PC-9 (cell line): ENCODE data around the gene SMPD3. TPM values are rescaled to one million over a fixed set of nuclear protein-coding genes. Genes with fewer than 3 reads are reported as not detected.

Experiments used
- BruUV-seq: library from RNA; stranded (reverse); fragments of 400-500 nt; replicated peaks from 2 replicates; lab custom pipeline; 2021; lab: Mats Ljungman, UMichigan
- CTCF ChIA-PET: fragments of 300-600 bp; sonication (Branson Sonifier 250); formaldehyde crosslinking; loops from one replicate; lab custom pipeline; 2022; ENCODE audit warnings: antibody characterized with exemption; lab: Charles Lee
- POLR2A ChIA-PET: fragments of 300-600 bp; sonication (Branson Sonifier 250); formaldehyde crosslinking; loops from one replicate; lab custom pipeline; 2022; ENCODE audit warnings: antibody characterized with exemption; ENCODE audit not compliant: unreplicated experiment; lab: Charles Lee
- DNase-seq, 2 experiments: peaks; one replicate each; pipeline versions ENCODE4 v3.0.0 to v3.0.0-alpha.2; 2015 to 2022; ENCODE audit warnings: mixed read lengths in 1 of 2
- H2AFZ ChIP-seq: fragments of 200-600 bp; sonication (generic); 2 replicates; pipeline ENCODE4 v1.8.1; 2017; ENCODE audit warnings: antibody characterized with exemption
- H3F3A ChIP-seq: fragments of 200-600 bp; sonication (generic); 2 replicates; pipeline ENCODE4 v1.8.1; 2017; ENCODE audit warnings: antibody characterized with exemption, mild to moderate bottlenecking, low read depth; ENCODE audit not compliant: insufficient read depth
- H3K27ac ChIP-seq: fragments of 200-600 bp; sonication (generic); 2 replicates; pipeline ENCODE4 v1.6.1; 2016; ENCODE audit warnings: mixed run types
- H3K27me3 ChIP-seq: fragments of 200-600 bp; sonication (generic); 2 replicates; pipeline ENCODE4 v1.6.1; 2016; ENCODE audit warnings: low read depth, mixed run types; ENCODE audit not compliant: insufficient read depth
- H3K36me3 ChIP-seq: fragments of 200-600 bp; sonication (generic); 2 replicates; pipeline ENCODE4 v1.6.1; 2016; ENCODE audit warnings: low read depth, mixed run types
- H3K4me1 ChIP-seq: fragments of 200-600 bp; sonication (generic); replicated peaks from 2 replicates; pipeline ENCODE4 v1.6.1; 2016; ENCODE audit warnings: mixed run types; ENCODE audit not compliant: insufficient read depth
- H3K4me2 ChIP-seq: fragments of 200-600 bp; sonication (generic); 2 replicates; pipeline ENCODE4 v1.6.1; 2017; ENCODE audit warnings: mixed run types
- H3K4me3 ChIP-seq: fragments of 200-600 bp; sonication (generic); 2 replicates; pipeline ENCODE4 v1.6.1; 2016; ENCODE audit warnings: mixed run types
- H3K79me2 ChIP-seq: fragments of 200-600 bp; sonication (generic); 2 replicates; pipeline ENCODE4 v1.6.1; 2017; ENCODE audit warnings: low read depth, mixed run types
- H3K9me2 ChIP-seq: fragments of 200-600 bp; sonication (generic); 2 replicates; pipeline ENCODE4 v1.8.1; 2017; ENCODE audit warnings: mild to moderate bottlenecking; ENCODE audit not compliant: insufficient read depth
- H3K9me3 ChIP-seq: fragments of 200-600 bp; sonication (generic); 2 replicates; pipeline ENCODE4 v1.8.1; 2016; ENCODE audit warnings: low read depth; ENCODE audit not compliant: insufficient read depth
- H4K20me1 ChIP-seq: fragments of 200-600 bp; sonication (generic); 2 replicates; pipeline ENCODE4 v1.8.1; 2017; ENCODE audit not compliant: insufficient read depth
- CTCF ChIP-seq: fragments of 200-600 bp; sonication (generic); conservative IDR thresholded peaks from 2 replicates; pipeline ENCODE4 v1.6.1; 2017; ENCODE audit warnings: mixed run types, antibody characterized with exemption, mild to moderate bottlenecking, moderate library complexity
- EZH2 ChIP-seq: fragments of 200-600 bp; sonication (generic); IDR thresholded peaks from 2 replicates; pipeline ENCODE4 v1.8.0; 2017; ENCODE audit warnings: antibody characterized with exemption, low read depth
- intact Hi-C: fragments of 100-400 bp; cut with micrococcal nuclease; formaldehyde crosslinking; loops from one replicate; pipeline ENCODE4 v1.10.0; 2022; ENCODE audit not compliant: unreplicated experiment
- total RNA-seq: library from RNA; stranded (reverse); gene quantifications from 2 replicates; pipeline ENCODE4 v1.2.3, GENCODE V29; 2021

The SMPD3 gene
- total RNA-seq, 1 experiment from 2014 or later: 0.94 TPM

- CTCF ChIA-PET: no interaction called here
Measured at GRCh38 chr16:68343137-68343536, 105.2 kb downstream of the SMPD3 start.

GRCh38 chr16:68342620-68343019 lies 105.7 kb downstream of the SMPD3 start:
- Histone ChIP-seq H3K4me2 (no peak overlapping the region), H2AFZ (no peak overlapping the region), H4K20me1 (no peaks in the 10 kb centered on the region; the same call in 1 of the 2 replicates), H3K27me3 (no peaks in the 10 kb centered on the region), H3K27ac (no peak overlapping the region), H3K79me2 (no peaks in the 10 kb centered on the region), H3K36me3 (no peaks in the 10 kb centered on the region; the same call in 1 of the 2 replicates), H3K9me2 (no peaks in the 10 kb centered on the region), H3K4me1 (no peaks in the 10 kb centered on the region), H3F3A (no peaks in the 10 kb centered on the region), H3K4me3 (no peak overlapping the region), H3K9me3 (no peaks in the 10 kb centered on the region)
- ChIA-PET CTCF (no interaction called here), POLR2A (no interaction called here)
- DNase-seq: no peak
- no peak for TF ChIP-seq CTCF
- no peak for TF ChIP-seq EZH2
- intact Hi-C loops: no loop called here
- no TSS peak for BruUV-seq

More at GRCh38 chr16:68343137-68343536, 105.2 kb downstream of the SMPD3 start:
- no peak overlapping the region for H3K4me3 ChIP-seq
- POLR2A ChIA-PET: interaction anchor here (0.6 kb wide), 1 partner anchor 55 kb away, joined by 3 read pairs; no protein-coding TSS in a partner anchor
- no peak overlapping the region for H3K4me2 ChIP-seq
- H4K20me1 ChIP-seq: no peaks in the 10 kb centered on the region; the same call in 1 of the 2 replicates
- no peaks in the 10 kb centered on the region for H3K4me1 ChIP-seq
- no peak for TF ChIP-seq CTCF
- TF ChIP-seq EZH2: no peak
- no peak overlapping the region for H3K27ac ChIP-seq
- intact Hi-C loops: no loop called here
- DNase-seq: no peak
- H2AFZ ChIP-seq: no peak overlapping the region
- H3K9me2 ChIP-seq: no peaks in the 10 kb centered on the region
- no peaks in the 10 kb centered on the region for H3K27me3 ChIP-seq
- no peaks in the 10 kb centered on the region; the same call in 1 of the 2 replicates for H3K36me3 ChIP-seq
- BruUV-seq: no TSS peak
- H3K9me3 ChIP-seq: no peaks in the 10 kb centered on the region
- no peaks in the 10 kb centered on the region for H3F3A ChIP-seq
- H3K79me2 ChIP-seq: no peaks in the 10 kb centered on the region

GRCh38 chr16:68339214-68339613 lies 109.1 kb downstream of the SMPD3 start:
- Histone ChIP-seq H2AFZ (no peak overlapping the region), H3K36me3 (peaks cover 5% of the 10 kb centered on the region; the same call in 1 of the 2 replicates), H3K4me1 (no peaks in the 10 kb centered on the region), H4K20me1 (no peaks in the 10 kb centered on the region), H3K9me2 (no peaks in the 10 kb centered on the region), H3K9me3 (no peaks in the 10 kb centered on the region), H3K27ac (no peak overlapping the region), H3K79me2 (no peaks in the 10 kb centered on the region), H3K4me2 (no peak overlapping the region), H3K4me3 (no peak overlapping the region), H3K27me3 (no peaks in the 10 kb centered on the region), H3F3A (no peaks in the 10 kb centered on the region)
- intact Hi-C loops: no loop called here
- DNase-seq: no peak
- CTCF ChIA-PET: no interaction called here
- no peak for TF ChIP-seq EZH2
- TF ChIP-seq CTCF: no peak
- POLR2A ChIA-PET: no interaction called here
- BruUV-seq: no TSS peak
